Type B pancreatic cell (in vitro differentiated cells): ENCODE data around the gene ZNRF1. TPM values are rescaled to one million over a fixed set of nuclear protein-coding genes. Genes with fewer than 3 reads are reported as not detected.
"Not testable (repeated sequence)": the region's sequence is repeated elsewhere in the genome, so short reads cannot be mapped to it uniquely, and the experiment has no call there.

ENCODE experiments used
- DNase-seq: peaks from one replicate; pipeline ENCODE4 v3.0.0; 2021; ENCODE audit warnings: mixed read lengths; ENCODE audit not compliant: unreplicated experiment; ENCODE audit errors: extremely low spot score
- H3K27ac Mint-ChIP-seq: 2 replicates; pipeline ENCODE4 v1.8.0; 2021; ENCODE audit warnings: mild to moderate bottlenecking, mixed read lengths
- H3K27me3 Mint-ChIP-seq: 2 replicates; pipeline ENCODE4 v1.8.0; 2021; ENCODE audit warnings: mixed read lengths
- H3K36me3 Mint-ChIP-seq: 2 replicates; pipeline ENCODE4 v1.8.0; 2021; ENCODE audit warnings: mixed read lengths
- H3K4me1 Mint-ChIP-seq: one replicate; pipeline ENCODE4 v1.8.0; 2021; ENCODE audit warnings: mixed read lengths; ENCODE audit not compliant: unreplicated experiment
- H3K4me3 Mint-ChIP-seq: 2 replicates; pipeline ENCODE4 v1.8.0; 2021; ENCODE audit warnings: mild to moderate bottlenecking, mixed read lengths
- H3K9me3 Mint-ChIP-seq: 2 replicates; pipeline ENCODE4 v1.8.0; 2021; ENCODE audit warnings: mixed read lengths
- CTCF ChIP-seq: fragments of 200-600 bp; sonication (generic); conservative IDR thresholded peaks from 2 replicates; pipeline ENCODE4 v1.5.0; 2021; ENCODE audit warnings: antibody characterized with exemption, mild to moderate bottlenecking
- total RNA-seq: library from RNA; stranded (reverse); gene quantifications from 2 replicates; pipeline ENCODE4 v1.2.1, GENCODE V29; 2021; ENCODE audit warnings: low replicate concordance

The ZNRF1 gene
- total RNA-seq, 1 donor from 2014 or later: 49.2 TPM

- H3K36me3 Mint-ChIP-seq: peaks cover 24% of the 10 kb centered on the region
- H3K27ac Mint-ChIP-seq: no peak overlapping the region
- peaks cover 24% of the 10 kb centered on the region for H3K4me1 Mint-ChIP-seq
- H3K9me3 Mint-ChIP-seq: peaks cover 13% of the 10 kb centered on the region
- no peak overlapping the region for H3K4me3 Mint-ChIP-seq
- DNase-seq: no peak
- no peaks in the 10 kb centered on the region for H3K27me3 Mint-ChIP-seq
- TF ChIP-seq CTCF: no peak
These were observed 24.2 kb downstream of the ZNRF1 start for GRCh38 chr16:75023009-75023408.

GRCh38 chr16:75024182-75024581, 25.4 kb downstream of the ZNRF1 start:
- Mint-ChIP-seq H3K4me1 (peaks cover 21% of the 10 kb centered on the region), H3K27me3 (no peaks in the 10 kb centered on the region), H3K36me3 (peaks cover 24% of the 10 kb centered on the region), H3K9me3 (peaks cover 13% of the 10 kb centered on the region), H3K4me3 (no peak overlapping the region), H3K27ac (no peak overlapping the region)
- no peak for DNase-seq
- no peak for TF ChIP-seq CTCF

GRCh38 chr16:75024594-75024993, 25.8 kb downstream of the ZNRF1 start:
- peaks cover 13% of the 10 kb centered on the region for H3K9me3 Mint-ChIP-seq
- DNase-seq: no peak
- H3K4me3 Mint-ChIP-seq: no peak overlapping the region
- TF ChIP-seq CTCF: no peak
- H3K27me3 Mint-ChIP-seq: no peaks in the 10 kb centered on the region
- peaks cover 21% of the 10 kb centered on the region for H3K4me1 Mint-ChIP-seq
- no peak overlapping the region for H3K27ac Mint-ChIP-seq
- peaks cover 24% of the 10 kb centered on the region for H3K36me3 Mint-ChIP-seq

GRCh38 chr16:75025761-75026160, 26.9 kb downstream of the ZNRF1 start:
- TF ChIP-seq CTCF: no peak
- H3K4me1 Mint-ChIP-seq: peaks cover 21% of the 10 kb centered on the region
- peaks cover 20% of the 10 kb centered on the region for H3K36me3 Mint-ChIP-seq
- H3K4me3 Mint-ChIP-seq: no peak overlapping the region
- no peaks in the 10 kb centered on the region for H3K27me3 Mint-ChIP-seq
- H3K27ac Mint-ChIP-seq: no peak overlapping the region
- H3K9me3 Mint-ChIP-seq: peaks cover 13% of the 10 kb centered on the region
- DNase-seq: no peak

- not testable (repeated sequence) for H3K27me3 Mint-ChIP-seq, H3K27ac Mint-ChIP-seq, DNase-seq, H3K4me3 Mint-ChIP-seq
- Mint-ChIP-seq H3K36me3 (peaks cover 14% of the 10 kb centered on the region), H3K4me1 (peaks cover 21% of the 10 kb centered on the region), H3K9me3 (peaks cover 10% of the 10 kb centered on the region)
These were observed 27.5 kb downstream of the ZNRF1 start for GRCh38 chr16:75026239-75026891.

GRCh38 chr16:75026892-75027391, 28.1 kb downstream of the ZNRF1 start:
- no peak for DNase-seq
- no peak overlapping the region for H3K27ac Mint-ChIP-seq
- peaks cover 21% of the 10 kb centered on the region for H3K4me1 Mint-ChIP-seq
- peaks cover 8% of the 10 kb centered on the region for H3K36me3 Mint-ChIP-seq
- H3K4me3 Mint-ChIP-seq: no peak overlapping the region
- H3K9me3 Mint-ChIP-seq: peaks cover 4% of the 10 kb centered on the region
- H3K27me3 Mint-ChIP-seq: no peaks in the 10 kb centered on the region
- TF ChIP-seq CTCF: no peak
